HG02610 (cell line): ENCODE data around the gene ZNF302.
"Not testable (repeated sequence)": the region's sequence is repeated elsewhere in the genome, so short reads cannot be mapped to it uniquely, and the experiment has no call there.

Experiments
- ATAC-seq: cut with Tn5 transposase; IDR thresholded peaks from one replicate; pipeline ENCODE4 v1.9.1; 2021; ENCODE audit warnings: mild to moderate bottlenecking, moderate library complexity; ENCODE audit not compliant: unreplicated experiment

Gene ZNF302

DNA sequence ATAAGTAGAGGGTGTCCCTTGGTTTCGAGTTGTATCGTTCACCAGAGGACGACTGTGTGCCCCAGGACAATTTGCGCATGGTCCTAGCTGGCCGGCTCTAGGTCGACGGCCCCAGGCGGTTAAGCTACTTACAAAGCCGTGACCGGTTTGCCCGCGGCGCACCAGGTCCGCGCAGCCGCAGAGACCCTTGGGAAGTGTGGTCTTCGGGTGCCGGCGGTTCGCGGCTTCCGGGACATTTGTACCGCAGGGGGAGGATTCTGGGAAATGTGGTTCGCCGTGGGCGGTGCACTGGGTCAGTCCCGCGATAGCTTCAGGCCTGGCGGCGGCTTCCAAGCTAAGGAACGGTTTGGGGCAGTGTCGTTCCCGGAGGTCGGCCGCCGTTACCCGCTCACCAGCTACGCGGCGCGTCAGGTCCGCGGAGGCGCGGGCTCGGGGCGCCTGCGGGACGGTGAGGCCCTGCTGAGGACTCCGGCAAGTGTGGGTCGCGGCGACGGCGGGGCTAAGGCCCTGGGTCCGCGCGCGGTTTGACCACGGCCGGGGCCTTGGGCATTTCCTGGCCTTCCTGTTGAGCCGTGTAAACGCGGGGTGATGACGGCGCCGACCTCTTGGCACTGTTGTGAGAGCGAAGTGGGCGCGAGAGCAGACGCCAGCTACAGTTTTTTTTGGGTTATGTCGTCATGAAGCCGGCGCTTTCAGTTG, at the start of gene ZNF302:
TSS of gene ZNF302 (plus strand) at position 293 of the 699 bp plus-strand sequence. CDS start 1,127 bp downstream, outside the sequence.
- peak; percentile 79 for ATAC-seq

DNA sequence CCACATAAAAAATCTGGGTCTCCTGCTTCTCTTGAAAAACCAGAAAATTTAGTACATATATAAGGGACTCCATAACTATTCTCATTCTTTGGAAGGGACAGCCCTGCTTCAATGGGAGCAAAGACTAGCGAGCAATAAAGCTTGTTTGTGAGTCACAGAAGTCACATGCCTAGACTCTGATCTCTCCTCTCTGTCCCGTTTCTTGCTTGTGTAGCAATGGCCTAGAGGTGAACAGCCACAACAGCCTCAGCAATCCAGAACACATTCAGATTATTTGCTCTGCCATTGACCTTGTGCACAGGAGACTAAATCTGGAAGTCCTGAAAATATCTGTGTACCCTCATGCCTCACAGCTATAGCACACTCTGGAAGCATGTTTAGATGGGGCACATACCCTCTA, 43.7 kb upstream of the ZNF302 start:
- ATAC-seq = no peak

- ATAC-seq = no peak
Observed at GRCh38 chr19:34639491-34640085, 37.9 kb upstream of the ZNF302 start.

GRCh38 chr19:34642241-34642640, 35.2 kb upstream of the ZNF302 start:
- ATAC-seq = no peak

GRCh38 chr19:34644991-34645461, 32.5 kb upstream of the ZNF302 start:
- no peak for ATAC-seq

- no peak for ATAC-seq
Observed at GRCh38 chr19:34645551-34645950, 31.9 kb upstream of the ZNF302 start.

DNA sequence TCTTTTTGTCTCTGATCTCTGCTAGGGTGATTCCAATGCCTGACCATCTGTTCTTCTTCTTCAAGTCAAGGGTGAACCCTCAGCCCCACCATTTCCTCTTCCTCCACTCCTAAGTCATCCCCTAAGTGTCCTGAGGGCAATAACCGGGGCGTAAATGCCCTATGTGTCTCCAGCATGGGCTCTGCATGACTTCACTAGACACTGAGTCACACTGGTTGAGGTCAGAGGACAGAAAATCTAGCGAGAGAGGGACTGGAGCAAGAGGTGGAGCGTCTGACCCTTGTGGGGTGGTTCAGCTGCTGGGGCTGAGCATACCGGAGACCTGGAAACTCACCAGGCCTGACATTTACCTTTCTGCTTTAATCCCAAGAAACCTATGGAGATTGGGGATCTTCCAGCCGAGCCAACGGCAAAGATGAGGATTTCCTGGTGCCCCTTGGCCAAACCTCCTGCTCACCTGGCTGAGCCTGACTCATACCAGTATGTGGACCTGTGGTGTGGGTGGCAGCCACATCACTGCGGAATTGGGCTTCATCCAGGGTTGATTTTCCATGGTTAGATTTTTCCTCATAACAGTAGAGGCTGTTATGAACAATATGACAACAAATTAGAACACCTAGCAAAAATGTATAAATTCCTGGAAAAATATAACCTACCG, 27.5 kb upstream of the ZNF302 start:
- ATAC-seq = no peak

GRCh38 chr19:34651747-34652146, 25.7 kb upstream of the ZNF302 start:
- no peak for ATAC-seq

GRCh38 chr19:34654796-34655195, 22.7 kb upstream of the ZNF302 start:
- ATAC-seq = no peak

- ATAC-seq = no peak
Observed at GRCh38 chr19:34655651-34656050, 21.8 kb upstream of the ZNF302 start.

DNA sequence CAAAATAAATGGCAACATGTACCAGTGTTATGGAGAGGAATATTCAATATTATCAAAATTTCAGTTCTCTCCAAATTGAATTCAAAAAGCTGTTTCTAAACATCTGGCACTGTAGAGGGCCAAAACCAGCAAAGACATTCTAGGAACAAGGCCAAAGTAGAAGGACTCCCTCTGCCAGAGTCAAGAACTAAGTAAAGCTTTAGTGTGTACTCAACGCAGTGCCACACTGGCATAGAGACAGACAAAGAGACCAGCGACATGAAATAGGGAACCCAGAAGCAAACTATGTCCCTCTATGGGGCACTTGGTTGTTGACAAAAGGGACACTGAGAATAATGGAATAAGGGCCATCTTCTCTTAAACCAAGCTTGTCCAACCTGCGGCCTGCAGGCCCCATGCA, 16.1 kb upstream of the ZNF302 start:
- no peak for ATAC-seq

DNA sequence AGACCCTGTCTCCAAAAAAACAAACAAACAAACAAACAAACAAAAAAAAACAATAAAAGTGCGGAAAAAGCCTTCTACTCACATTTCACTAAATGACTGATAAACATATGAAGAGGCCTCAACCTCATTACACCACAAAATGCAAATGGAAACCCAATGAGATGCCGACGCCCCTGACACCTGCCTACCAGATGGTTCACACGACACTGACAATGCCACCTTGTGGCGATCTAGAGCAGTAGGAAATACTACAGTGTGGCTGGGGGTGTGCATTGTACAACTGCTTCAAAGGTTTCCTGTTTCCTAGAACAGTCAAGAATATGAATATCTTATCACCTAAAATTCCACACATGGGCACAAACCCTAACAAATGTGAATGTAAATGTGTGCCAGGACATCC, 14.6 kb upstream of the ZNF302 start:
- ATAC-seq = no peak

- ATAC-seq = no peak
Observed at GRCh38 chr19:34664168-34664567, 13.3 kb upstream of the ZNF302 start.

DNA sequence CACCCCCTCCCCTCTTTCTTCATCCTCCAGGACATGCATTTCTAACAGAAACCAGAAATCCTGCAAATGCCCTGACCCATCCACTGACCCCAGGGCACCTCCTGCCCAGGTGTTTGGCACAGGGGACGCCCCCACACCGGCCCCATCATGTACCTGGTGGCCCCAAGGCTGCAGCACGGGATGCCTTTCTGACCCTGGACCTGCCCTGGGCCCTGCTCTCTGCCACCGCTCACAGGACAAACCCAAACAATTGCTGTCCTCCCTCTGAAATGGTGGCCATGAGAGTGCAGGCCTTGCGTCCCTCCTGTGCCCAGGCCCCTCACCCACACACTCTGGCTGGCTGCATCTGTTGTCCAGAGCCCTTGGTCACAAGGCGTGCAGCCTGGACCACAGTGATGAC, 12.6 kb upstream of the ZNF302 start:
- no peak for ATAC-seq

DNA sequence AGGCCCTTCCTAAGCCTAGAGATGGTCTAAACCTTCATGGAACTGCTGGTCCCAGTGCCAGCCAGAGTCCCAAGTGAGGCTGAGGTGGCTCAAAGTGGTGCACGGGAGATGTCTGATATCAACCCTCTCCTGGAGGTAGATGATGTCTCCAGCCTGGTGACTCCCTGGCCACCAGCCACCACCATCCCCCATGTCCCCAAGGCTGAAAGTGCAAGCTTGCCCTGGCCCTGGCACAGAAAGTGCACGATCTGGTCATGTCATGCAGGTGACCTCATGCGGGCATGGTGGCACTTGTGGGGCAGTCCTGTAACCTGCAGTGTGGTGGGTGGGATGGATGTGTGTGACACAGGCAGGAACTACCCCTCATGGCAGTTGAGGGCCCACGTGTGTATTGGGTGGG, 12.2 kb upstream of the ZNF302 start:
- not testable (repeated sequence) for ATAC-seq

DNA sequence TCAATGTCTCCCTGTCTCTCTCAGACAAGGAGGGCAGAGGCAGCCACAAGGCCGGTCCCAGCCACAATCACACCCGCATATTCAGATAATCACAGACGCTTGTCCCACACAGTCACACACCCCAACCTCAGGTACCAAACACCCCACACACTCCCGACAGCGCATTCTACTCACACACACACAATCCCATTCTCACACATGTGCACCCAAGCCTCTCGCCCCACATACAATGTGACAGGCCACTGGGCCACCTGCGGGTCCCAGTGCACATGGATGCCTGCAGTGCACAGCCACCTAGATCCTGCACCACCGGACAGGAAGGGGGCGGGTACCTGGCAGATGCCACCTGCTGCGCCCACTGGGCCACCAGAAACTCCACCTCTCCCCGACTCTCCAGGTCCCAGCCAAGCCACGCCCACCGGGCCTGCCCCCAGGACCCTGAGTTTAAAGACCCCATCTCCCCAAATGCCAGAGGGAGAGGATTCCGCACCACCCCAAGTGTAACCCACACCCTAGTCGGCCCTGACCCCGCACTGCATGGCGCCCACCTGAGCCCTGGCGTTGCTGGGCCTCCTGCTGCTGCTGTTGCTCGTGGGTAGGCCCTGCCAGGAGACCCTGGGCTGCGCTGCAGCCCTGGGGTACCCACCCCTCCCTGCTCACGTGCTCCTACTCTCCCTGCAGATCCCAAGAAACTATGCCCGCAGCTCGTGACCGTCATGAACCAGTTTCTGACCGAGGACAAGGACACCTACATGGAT, 11.1 kb upstream of the ZNF302 start:
- no peak for ATAC-seq

GRCh38 chr19:34666958-34667265, 10.6 kb upstream of the ZNF302 start:
- no peak for ATAC-seq

GRCh38 chr19:34667349-34668076, 10.0 kb upstream of the ZNF302 start:
- no peak for ATAC-seq

DNA sequence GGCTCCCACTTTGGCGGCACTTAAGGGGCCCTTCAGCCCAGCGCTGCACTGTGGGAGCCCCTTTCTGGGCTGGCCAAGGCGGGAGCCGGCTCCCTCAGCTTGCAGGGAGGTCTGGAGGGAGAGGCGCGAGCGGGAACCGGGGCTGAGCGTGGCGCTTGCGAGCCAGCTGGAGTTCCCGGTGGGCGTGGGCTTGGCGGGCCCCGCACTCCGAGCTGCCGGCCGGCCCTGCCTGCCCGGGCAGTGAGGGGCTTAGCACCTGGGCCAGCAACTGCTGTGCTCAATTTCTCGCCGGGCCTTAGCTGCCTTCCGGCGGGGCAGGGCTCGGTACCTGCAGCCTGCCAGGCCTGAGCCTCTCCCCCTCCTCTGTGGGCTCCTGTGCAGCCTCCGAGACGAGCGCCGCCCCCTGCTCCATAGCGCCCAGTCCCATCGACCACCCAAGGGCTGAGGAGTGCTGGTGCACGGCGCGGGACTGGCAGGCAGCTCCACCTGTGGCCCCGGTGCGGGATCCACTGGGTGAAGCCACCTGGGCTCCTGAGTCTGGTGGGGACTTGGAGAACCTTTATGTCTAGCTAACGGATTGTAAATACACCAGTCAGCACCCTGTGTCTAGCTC, 9.3 kb upstream of the ZNF302 start:
- not testable (repeated sequence) for ATAC-seq

DNA sequence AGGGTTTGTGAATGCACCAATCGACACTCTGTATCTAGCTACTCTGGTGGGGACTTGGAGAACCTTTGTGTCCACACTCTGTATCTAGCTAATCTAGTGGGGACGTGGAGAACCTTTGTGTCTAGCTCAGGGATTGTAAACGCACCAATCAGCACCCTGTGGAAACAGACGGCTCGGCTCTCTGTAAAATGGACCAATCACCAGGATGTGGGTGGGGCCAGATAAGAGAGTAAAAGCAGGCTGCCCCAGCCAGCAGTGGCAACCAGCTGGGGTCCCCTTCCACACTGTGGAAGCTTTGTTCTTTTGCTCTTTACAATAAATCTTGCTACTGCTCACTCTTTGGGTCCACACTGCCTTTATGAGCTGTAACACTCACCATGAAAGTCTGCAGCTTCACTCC, 8.8 kb upstream of the ZNF302 start:
- ATAC-seq = not testable (repeated sequence)
